GM21367 (cell line): ENCODE data around the gene VAPA.
A peak's percentile ranks its signal among the peaks of the same experiment; 100 is the strongest.
"Not testable (repeated sequence)": the region's sequence is repeated elsewhere in the genome, so short reads cannot be mapped to it uniquely, and the experiment has no call there.

Experiments
- ATAC-seq: cut with Tn5 transposase; IDR thresholded peaks from one replicate; pipeline ENCODE4 v1.9.1; 2021; ENCODE audit not compliant: unreplicated experiment

VAPA gene

GRCh38 chr18:9912285-9912684 lies 1.5 kb upstream of the VAPA start:
- ATAC-seq, result not testable (repeated sequence)

- ATAC-seq, result no peak
Observed at GRCh38 chr18:9913151-9913525, 678 bp upstream of the VAPA start.

GRCh38 chr18:9914334-9914583 lies 443 bp downstream of the VAPA start:
- no peak for ATAC-seq

- ATAC-seq, result peak; percentile 21
Observed at GRCh38 chr18:9914584-9915290, 921 bp downstream of the VAPA start.

- ATAC-seq, result no peak
Observed at GRCh38 chr18:9915291-9916076, 1.7 kb downstream of the VAPA start.

GRCh38 chr18:9916077-9916639 lies 2.3 kb downstream of the VAPA start:
- ATAC-seq, result no peak

GRCh38 chr18:9916808-9917207 lies 3.0 kb downstream of the VAPA start:
- no peak for ATAC-seq

- no peak for ATAC-seq
Observed at GRCh38 chr18:9918016-9918680, 4.3 kb downstream of the VAPA start.

GRCh38 chr18:9919564-9920232 lies 5.9 kb downstream of the VAPA start:
- ATAC-seq, result no peak

GRCh38 chr18:9922592-9923311 lies 8.9 kb downstream of the VAPA start:
- ATAC-seq, result no peak

- no peak for ATAC-seq
Observed at GRCh38 chr18:9924371-9924943, 10.6 kb downstream of the VAPA start.

- no peak for ATAC-seq
Observed at GRCh38 chr18:9925369-9925768, 11.6 kb downstream of the VAPA start.

- no peak for ATAC-seq
Observed at GRCh38 chr18:9925795-9926194, 12.0 kb downstream of the VAPA start.

GRCh38 chr18:9926223-9926894 lies 12.5 kb downstream of the VAPA start:
- no peak for ATAC-seq

GRCh38 chr18:9926977-9927376 lies 13.2 kb downstream of the VAPA start:
- ATAC-seq, result no peak

- ATAC-seq, result no peak
Observed at GRCh38 chr18:9927392-9928063, 13.7 kb downstream of the VAPA start.

- no peak for ATAC-seq
Observed at GRCh38 chr18:9928646-9929259, 14.9 kb downstream of the VAPA start.

- ATAC-seq, result no peak
Observed at GRCh38 chr18:9930299-9930884, 16.6 kb downstream of the VAPA start.

GRCh38 chr18:9931146-9931545 lies 17.3 kb downstream of the VAPA start:
- no peak for ATAC-seq
